Upper lobe of left lung (tissue), 4 donors: ENCODE measurements around the gene FYB2.

Experiments
- CTCF ChIP-seq, 6 experiments: fragments of 450-650 bp in 4 of 6; fragments of 200-600 bp in 2 of 6; sonication (generic) in 2 of 6; IDR thresholded peaks; one replicate each; pipeline ENCODE4 v1.5.1; 2016 to 2019; ENCODE audit warnings: antibody characterized with exemption in 6 of 6
- EP300 ChIP-seq, 4 donors: sonication (generic); formaldehyde crosslinking; IDR thresholded peaks; one replicate each; pipeline ENCODE4 v1.5.1; 2017; ENCODE audit warnings: antibody characterized with exemption in 4 of 4, control low read depth in 2 of 4
- POLR2A ChIP-seq, 4 donors: fragments of 450-650 bp; IDR thresholded peaks; one replicate each; pipeline ENCODE4 v1.5.1; 2016 to 2017; ENCODE audit warnings: antibody characterized with exemption in 4 of 4, mild to moderate bottlenecking in 2 of 4

GRCh38 chr1:56675763-56676162, 143.4 kb downstream of the FYB2 start:
- TF ChIP-seq CTCF (IDR thresholded peaks at IDR 0.05) (no peak), POLR2A (IDR thresholded peaks at IDR 0.05) (no peak), EP300 (IDR thresholded peaks at IDR 0.05) (no peak)
